CD4-positive, alpha-beta T cell treated with Interleukin-4 for 4 hours (primary cell): ENCODE results near the gene PSMG3.
"Not testable (repeated sequence)": the region's sequence is repeated elsewhere in the genome, so short reads cannot be mapped to it uniquely, and the experiment has no call there.

Experiments
- DNase-seq: peaks from one replicate; pipeline ENCODE4 v3.0.0-alpha.2; 2020

PSMG3 gene

DNA sequence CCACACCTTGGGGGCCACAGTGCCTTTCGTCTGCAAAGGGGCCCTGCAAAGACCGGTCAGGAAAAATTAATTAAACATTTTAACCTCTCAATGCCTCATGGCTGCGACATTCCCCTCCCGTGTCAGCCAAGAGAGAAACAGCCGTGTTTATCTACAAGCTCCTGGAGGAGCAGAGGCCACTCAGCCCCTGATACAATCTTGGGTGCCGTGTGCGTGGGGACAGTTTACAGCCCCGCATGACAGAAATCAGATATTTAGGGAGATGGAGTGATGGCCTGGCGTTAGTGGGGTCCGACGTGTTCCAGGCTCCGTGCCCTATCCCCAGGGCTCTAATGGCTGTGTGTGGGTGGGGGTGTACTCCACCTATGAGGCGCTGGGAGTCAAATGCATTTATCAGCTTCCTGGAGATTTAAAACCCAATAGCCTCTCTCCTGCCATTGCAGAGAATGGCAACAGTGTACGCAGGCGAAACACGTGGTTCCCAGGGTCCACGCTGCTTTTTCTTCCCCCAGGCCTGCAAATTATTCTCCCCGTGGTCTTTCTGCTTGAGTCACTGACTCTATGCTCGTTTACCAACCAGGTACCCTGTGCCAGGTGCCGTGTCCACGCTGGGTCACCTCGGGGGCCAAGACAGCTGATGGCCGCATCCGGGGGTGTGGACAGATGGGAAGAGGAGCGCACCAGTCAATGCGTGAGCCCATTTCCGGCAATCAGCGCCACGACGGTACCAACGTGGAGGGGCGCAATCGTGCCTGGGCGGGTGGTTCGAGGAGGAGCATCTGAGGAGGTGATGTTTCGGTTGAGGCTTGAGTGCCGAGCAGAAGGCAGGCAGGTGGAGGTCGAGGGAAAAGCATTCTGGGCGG lies 26.6 kb upstream of the PSMG3 start:
- no peak for DNase-seq

DNA sequence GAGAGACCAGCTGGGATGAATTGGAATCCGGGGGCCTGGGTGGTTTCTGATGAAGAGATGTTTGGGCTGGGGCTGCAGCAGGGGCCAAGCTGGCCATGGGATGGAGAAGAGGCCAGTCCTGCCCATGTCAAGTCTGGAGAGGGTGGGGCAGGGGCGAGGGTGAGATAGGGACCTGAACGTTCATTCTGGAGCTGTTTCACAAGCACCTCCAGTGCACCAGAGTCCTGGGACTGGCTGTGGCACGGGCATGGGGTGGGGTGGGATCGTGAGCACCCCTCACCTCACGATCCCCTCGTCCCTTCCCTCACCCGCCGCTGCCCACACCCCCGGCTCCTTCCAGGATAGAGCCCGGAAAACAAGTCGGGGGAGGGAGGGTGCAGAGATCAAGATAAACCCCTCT lies 25.8 kb upstream of the PSMG3 start:
- no peak for DNase-seq

DNA sequence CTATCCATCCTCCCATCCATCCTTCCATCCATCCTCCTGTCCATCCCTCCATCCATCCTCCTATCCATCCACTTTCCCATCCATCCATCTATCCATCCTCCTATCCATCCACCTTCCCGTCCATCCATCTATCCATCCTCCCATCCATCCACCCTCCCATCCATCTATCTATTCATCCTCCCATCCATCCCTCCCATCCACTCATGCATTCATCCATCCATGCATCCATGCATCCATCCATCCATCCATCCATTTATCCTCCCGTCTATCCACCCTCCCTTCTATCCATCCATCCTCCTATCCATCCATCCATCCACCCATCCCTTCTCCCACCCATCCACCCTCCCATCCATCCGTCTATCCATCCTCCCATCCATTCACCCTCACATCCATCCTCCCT lies 25.2 kb upstream of the PSMG3 start:
- DNase-seq, result no peak

DNA sequence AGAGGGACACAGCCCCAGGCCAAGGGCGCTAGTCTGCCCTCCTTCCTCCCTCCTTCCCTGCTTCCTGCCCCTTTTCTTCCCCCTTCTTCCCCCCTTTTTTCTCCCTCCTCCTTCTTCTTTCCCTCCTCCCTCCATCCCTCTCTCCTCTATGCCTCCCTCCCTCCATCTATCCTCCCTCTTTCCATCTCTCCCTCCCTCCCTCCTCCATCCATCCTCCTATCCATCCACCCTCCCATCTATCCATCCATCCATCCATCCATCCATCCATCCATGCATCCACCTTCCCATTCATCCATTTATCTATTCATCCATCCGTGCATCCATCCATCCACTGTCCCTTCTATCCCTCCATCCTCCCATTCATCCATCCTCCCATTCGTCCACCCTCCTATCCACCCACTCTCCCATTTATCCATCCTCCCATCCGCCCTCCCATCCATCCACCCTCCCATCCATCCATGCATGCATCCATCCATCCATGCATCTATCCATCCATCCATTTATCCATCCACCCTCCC lies 24.1 kb upstream of the PSMG3 start:
- DNase-seq, result no peak

DNA sequence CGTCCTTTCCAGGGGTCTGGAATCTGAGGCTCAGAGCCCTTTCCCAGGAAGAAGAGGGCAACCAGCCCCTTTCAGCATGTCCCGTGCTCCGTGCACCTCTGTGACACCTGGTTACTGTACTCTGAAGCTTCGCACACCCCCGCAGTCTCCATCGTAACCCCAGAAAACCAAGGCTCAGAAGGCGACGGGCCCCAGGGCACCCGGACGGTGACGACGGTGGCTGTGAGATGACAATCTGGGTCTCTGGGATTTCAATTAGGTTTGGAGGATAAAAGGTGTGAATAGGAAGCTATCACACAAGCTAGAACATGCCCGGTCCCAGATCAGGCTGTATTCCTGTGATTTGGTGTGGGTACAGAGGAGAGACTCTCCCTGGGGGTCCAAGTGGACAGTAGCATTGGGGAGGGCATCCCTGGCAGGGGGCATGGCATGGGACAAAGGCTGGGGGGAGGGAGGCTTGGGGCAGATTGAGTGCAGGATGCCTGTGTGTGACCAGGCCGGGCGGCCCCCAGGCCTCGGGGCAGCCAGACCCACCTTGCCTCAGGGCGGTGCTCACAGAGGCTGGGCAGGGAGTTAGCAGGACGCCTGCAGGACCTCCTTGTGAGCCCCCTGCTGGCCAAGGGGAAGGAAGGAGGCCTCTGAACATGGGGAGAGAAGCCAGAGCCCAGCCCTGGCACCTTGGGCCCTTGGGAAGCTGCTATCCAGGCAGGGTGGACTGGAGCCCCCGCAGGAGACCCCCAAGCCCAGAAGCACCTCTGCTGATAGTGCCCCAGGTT lies 23.4 kb upstream of the PSMG3 start:
- DNase-seq, result no peak

DNA sequence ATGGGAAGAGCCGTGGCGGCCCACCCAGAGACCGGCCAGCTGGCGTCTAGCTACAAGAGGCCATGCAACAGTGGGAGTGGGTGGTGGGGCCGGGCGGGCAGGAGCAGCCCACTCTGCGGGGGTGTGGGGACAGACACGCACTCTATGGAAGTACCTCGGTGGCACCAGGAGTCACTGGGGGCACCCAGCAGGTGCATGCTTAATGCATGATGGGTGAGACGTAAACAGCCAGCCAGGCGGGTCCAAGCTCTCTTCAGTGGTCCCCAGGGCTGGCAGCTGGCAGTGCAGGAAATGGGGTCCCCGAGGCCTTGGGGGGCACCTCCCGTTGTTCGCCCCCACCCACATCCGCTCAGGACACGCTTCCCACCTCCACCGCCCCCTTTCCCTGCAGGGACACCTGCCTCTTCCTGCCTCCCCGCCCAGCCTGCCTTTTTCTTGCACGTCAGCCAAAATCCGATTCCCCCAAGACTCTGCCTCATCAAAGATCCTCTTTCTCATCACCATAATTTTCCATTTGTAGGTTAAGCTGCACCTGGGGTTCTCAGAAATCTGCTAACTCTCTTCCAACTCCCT lies 22.6 kb upstream of the PSMG3 start:
- DNase-seq, result no peak

DNA sequence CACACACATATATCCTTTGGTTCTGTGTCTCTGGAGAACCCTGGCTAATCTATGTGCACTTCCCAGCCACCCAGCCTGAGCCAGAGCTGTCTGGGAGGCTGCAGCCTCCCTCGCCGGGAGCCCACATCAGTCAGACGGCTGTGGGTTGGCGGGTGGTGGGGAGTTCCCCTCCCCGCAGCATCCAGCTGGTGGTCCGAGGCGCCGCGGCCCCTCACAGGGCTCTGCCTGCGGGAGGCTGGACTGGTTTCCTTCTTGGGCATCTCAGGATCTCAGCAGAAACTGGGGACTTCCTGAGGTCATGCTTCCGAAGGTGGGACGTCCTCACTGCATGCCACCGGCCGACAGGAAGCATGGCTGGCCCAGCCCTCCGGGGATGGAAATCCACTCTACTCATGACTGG lies 22.0 kb upstream of the PSMG3 start:
- no peak for DNase-seq

DNA sequence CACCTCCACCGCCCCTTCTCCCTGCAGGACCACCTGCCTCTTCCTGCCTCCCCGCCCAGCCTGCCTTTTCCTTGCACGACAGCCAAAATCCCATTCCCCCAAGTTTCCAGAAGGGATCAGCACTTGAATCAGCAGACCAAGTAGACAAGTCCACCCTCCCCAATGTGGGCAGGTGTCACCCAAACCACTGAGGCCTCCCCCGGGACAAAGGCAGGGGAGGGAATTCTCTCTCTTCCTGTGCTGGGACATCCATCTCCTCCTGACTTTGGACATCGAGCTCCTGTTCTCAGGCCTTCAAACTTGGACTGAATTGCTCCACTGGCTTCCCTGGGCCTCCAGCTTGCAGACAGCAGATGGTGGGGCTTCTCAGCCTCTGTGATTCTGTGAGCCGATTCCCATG lies 21.6 kb upstream of the PSMG3 start:
- DNase-seq, result no peak

DNA sequence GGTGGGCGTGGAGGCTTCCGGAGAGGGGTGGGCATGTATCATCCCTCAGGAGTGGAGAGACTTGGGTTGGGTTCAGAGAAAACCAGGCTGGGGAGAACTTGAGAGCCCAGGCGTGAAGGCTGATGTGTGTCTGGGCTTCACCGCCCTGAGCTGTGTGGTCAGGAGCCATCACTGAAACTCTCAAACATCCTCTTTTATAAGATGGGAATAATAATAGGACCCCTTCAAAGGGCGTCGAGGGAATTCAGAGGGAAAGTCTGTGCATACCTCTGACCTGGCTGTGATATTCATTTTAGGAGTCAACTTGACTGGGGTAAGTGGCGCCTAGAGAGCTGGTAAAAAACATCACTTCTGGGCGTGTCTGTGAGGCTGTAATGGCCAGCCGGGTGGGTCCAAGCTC lies 21.1 kb upstream of the PSMG3 start:
- DNase-seq, result no peak

DNA sequence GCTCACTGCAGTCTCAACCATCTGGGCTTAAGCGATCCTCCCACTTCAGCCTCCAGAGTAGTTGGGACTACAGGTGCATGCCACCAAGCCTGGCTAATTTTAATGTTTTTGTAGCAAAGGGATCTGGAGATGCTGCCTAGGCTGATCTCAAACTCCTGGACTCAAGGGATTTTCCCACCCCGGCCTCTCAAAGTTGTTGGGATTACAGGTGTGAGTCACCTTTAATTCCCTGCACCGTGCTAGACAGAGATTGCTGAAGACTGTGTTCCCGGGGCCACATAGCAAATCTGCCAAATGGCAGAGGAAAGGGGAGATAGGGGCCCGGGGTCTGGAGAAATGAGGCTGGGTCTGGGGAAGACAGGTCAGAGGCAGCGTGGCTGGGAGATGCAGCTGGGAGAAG lies 20.6 kb upstream of the PSMG3 start:
- DNase-seq, result no peak

DNA sequence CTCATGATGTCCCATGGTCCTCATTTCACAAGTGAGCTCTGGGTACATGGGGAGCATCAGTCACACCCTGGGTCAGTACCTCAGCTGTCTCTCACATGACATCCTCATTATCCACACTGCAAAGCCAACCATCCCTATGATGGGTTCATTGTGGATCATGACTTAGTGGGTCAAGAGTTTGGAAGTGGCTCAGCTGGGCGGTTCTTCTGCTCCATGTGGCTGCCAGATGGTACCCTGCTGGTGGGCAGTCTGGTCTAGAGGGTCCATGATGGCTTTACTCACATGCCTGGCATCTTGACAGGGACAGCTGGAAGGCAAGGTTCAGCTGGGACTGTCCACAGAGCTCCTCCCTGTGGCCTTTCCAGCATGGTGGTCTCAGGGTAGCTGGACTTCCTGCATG lies 19.1 kb upstream of the PSMG3 start:
- no peak for DNase-seq

DNA sequence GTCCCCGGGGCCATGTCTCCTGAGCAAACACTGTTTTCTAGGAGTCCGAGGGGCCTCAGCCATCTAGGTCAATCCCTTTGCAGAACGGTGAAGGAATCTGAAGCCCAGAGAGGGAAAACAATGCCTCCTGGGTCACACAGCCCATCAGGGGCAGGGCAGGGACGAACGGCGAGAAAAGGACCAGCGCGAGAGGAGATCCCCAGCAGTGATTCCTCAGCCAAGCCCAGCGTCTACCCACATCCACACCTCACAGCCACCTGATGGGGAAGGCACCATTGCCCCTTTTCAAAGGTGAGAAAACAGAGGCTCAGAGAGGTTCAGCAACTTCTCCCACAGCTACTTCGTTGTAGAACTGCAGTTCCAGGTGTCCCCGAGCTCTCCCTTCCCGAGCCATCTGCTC lies 17.9 kb upstream of the PSMG3 start:
- DNase-seq, result no peak

DNA sequence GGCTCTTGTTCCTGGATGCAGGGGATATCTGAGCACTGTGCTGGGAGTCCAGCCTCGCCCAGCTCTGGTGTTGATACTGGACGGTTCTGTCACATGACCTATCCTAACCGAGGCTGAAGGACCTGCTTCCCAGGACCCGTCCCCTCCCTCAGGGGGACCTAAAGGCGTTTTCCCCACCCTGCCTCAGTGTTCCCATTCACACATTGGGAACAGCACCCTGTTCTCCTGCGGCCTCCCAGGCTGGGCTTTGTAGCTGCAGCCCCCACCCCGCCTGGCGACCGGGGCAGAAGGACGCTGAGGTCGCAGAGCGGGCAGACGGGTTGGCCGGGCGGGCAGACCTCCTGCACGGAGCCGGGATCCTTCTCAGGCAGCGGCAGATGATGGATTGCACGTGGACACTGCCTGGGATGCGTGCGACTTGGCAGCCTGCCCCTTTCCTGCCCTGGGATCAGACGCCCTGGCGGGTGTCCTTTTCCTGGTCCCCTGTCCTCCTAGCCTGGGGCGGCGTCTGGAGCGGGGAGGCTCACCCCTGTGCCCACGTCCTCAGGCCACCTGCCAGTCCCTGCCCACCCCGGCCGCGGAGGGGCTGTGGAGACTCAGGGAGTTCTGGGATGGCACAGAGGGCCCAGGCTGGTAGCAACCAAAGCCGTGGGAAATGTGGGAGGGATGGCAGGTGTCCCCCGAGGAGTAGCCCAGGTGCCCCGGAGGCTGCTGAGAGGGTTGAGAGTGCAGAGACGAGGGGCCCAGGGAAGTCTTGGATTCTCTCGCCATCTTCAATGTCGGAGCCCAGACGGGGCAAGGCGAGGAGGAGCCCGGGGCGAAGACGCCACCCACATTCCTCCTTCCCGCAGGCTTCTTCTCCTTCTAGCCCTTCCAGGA lies 17.2 kb upstream of the PSMG3 start:
- DNase-seq, result no peak

DNA sequence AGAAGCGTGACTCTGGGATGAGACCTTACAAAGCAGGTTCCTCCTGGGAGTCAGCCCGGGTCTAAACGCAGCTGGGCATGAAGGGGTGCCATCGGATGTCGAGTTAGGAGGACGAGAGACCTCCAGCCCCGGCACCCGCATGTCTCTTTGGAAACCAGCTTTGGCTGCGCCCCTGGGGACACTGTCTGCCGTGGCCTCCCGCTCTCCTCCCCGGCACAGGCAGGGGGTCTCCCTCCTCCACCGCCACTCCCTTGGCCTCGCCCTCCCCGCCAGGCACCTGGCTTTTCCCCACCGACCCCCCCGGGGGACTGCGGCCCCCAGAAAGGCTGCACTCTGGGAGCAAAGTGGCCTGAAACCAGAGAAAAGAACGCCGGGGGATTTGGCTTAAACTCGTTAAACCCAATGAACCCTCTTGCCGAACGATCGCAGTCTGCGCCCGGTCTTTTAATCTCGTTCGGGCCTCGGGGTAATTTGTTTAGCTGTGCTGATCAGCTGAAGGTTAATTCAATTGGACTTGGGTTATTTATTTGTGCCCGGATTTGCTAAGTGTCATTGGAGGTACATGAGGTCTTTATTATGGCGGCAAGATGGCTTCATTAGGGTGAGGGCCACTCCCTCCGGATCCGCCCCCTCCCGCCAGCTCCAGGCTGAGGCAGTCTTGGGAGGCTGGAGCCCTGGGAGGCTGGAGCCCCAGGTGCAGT lies 16.4 kb upstream of the PSMG3 start:
- no peak for DNase-seq

DNA sequence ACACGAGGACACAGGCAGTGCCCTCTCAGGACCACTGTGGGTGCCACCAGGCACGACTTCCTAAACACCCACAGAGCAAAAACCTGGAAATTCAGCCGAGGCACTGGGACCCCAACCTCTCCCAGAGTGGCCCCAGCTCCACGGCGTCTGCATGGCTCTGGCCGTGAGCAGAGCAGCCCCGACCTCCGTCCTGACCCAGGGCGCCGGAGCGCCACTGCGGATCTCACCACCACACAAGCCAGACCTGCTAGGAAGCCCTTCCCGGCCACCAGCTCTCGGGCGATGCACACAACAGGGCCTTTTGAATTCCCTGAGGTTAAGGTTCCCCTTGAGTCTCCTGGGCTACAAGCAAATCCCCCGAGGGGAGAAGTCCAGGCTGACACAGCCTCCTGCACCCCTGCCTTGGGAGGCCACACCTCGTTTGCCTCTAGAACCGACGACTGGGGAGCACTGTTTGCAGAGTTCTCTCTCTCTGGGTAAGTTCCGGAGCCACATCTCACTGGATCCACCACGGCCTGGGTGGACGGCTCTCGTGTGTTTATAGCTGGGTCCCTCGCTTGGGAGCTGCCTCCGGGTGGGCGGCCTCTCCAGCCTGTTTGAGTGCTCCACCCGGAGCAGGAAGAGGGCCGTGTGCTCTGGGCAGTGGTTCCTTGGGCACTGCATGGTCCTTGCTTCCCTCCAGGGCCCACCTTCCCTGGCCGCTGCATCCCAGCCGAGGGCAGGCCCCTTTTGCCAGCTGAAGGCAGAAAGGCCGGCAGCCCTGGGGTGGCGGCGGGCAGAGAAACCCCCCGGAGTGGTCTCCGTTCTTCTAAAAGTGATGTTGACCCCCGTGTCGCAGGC lies 15.5 kb upstream of the PSMG3 start:
- no peak for DNase-seq

DNA sequence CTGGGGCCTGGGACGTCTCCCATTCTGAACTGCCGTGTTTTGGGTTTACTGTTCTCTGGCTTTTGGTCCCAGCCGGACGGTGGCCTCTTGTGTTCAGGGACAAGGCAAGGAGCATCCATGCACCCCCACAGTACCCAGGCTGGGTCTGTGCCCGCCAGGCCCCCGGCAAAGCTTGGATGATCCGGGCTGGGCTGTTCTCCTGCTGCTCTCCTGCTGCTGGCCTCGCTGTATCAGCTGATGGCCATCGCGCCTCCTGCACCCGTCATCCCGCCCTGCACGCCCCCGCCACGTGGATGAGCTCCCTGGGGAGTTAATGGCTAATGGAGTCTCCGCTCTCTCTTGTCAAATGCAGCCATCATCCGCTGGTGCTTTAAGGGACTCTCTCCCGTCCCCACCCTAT lies 14.9 kb upstream of the PSMG3 start:
- DNase-seq, result no peak

DNA sequence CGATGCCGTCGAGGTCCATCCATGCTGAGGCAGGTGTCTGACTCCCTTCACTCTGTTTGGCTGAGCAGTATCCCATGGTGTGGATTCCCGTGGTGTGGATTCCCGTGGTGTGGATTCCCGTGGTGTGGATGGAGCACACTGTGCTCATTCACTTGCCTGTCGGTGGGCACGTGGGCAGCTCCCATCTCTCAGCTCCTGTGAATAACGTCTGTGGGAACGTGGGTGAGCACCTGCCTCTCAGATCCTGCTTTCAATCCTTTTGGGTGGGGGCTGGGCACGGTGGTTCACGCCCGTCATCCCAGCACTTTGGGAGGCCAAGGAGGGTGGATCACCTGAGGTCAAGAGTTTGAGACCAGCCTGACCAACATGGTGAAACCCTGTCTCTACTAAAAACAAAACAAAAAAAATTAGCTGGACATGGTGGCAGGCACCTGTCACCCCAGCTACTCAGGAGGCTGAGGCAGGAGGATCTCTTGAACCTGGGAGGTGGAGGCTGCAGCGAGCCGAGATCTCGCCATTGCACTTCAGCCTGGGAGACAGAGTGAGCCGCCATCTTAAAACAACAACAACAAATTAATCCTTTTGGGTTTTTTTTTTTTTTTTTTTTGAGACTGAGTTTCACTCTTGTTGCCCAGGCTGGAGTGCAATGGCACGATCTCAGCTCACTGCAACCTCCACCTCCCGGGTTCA lies 13.6 kb upstream of the PSMG3 start:
- DNase-seq, result not testable (repeated sequence)

DNA sequence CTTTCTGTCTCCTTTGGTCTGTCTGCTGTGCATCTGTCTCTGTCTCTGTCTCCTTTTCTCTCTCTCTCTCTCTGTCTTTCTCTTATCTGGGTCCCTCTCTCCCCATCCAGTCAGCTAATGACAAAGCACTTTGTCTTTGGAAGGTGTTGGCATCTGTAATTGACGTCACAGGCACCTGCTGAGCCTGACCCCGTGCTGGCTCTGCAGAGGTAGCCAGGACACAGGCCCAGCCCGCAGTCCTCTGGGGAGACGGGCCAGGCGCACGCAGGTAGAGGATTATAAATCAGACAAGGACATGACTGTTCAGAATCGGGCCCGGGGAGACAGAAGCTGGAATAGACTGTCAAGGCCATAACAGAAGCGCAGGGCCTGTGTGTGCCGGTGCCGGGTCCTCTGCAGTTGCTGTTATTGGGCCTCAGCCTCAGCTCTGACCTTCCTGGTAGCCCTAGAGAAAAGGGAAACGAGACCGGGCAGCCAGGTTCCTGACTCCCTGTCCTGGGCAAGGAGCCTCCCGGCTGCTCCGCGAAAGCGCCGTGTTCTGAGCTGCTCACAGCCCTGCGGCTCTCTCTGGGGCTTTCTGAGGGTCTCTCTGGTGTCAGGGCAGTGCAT lies 10.7 kb upstream of the PSMG3 start:
- no peak for DNase-seq

DNA sequence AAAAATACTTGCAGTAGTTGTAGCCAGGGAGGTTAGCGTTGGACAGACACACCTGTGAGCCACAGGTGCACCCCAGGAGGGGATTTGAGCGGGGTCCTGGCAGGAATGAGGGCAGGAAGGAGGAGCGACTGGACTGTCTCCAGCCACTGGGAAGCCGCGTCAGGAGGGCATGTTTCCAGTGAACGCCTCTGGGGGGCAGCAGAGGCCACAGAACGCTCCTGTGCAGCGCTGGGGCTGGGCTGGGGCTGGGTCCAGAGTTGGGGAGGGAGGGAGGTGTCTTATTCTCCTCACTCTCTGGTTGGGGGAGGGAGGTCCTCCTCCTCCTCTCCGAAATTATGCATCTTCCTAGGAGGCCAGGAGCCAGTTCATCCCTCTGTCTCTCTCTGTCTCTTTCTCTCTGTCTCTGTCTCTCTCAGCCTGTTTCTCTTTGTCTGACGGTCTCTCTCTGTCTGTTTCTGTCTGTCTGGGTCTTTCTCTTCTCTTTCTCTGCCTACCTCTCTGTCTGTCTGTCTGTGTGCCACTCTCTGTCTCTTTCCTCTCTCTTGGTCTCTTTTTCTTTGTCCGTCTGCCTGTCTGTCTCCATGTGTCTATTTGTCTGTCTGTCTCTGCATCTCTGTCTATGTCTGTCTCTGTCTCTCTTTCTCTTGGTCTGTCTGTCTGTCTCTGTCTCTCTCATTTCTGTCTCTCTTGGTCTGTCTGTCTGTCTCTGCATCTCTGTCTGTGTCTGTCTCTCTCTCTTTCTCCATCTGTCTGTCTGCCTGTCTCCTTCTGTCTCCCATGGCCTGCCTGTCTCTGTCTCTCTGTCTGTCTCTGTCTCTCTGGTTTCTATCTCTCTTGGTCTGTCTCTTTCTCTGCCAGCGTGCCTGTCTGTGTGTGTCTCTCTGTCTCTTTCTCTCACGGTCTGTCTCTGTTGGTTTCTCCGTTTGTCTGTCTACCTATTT lies 9.9 kb upstream of the PSMG3 start:
- peak; percentile 65 for DNase-seq
